Vein endothelial cell (primary cell): ENCODE measurements around the gene CYBA. TPM values are rescaled to one million over a fixed set of nuclear protein-coding genes. Genes with fewer than 3 reads are reported as not detected.

ENCODE experiments used
- total RNA-seq: library from RNA; depleted of rRNA; stranded (reverse); fragments of >200 nt; gene quantifications from 2 replicates; pipeline ENCODE4 v1.2.3, GENCODE V29; 2012

CYBA gene
- total RNA-seq, result 124 and 270 TPM in 2 replicates

DNA sequence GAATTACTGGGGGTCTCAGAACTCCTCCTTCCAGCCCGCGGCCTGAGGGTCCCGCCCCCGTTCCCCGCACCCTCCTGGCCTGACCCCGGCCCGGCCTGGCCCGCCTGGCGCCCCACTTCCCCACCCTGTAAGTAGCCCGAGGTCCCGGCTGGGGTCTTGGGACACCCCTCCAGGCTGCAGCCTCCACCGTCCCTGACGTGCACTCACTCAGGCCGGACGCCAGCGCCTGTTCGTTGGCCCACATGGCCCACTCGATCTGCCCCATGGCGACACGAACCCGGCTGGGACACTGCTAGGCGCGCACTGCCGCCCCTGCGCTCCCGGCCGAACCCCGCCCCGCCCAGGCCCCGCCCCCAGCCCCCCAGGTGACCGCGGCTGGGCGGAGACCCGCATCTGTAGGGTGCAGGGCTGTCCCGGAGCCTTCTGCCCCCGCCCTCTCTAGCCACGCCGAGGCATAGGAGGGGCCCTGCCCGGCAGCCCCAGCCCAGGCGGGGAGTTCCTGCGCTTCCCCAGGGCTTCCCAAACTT, at the start of gene CYBA:
CYBA (minus strand) TSS at position 305 of the 527 bp plus-strand sequence; CDS start at position 265, 40 bp downstream.

DNA sequence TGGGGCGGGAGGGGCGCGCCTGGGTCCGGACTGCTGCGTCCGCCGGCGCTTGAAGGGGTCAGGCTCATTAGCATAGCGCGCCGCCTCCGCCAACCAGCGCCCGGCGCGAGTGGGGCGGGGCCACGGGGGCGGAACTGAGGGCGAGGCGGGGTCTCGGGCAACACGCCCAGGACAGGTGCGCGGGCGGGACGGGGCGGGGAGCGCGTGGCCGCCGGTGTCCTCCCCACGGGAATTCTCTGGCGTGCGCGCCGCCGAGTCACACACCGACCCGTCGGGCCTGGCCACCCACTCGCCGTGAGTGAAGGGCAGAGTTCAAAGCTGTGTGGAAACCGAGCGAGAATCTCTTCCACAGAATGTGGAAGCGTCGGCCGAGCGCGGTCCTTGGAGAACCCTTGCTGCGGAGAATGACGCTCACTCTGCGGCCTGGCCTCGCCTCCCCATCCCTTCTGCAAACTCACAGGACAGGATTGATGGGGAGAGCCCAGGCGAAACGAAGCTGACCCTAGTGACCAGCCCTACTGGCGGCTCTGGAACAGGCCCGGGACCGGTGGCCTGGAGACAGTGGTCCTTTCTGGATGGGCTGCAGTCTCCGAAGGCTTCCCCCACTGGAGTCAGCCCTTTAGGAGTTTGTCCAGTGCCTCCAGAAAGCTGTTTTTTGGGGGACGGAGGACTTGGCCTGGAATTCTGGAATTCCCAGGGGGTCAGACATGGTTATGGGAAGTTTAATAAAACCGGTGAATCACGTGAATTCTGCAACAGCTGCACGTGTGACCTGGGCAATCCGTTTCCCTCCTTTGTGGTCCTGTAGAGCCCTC, 35.8 kb upstream of the CYBA start, which contains the start of gene SNAI3:
SNAI3 (minus strand) TSS at position 69 of the 815 bp plus-strand sequence. CDS start 101 bp downstream, outside the sequence.

DNA sequence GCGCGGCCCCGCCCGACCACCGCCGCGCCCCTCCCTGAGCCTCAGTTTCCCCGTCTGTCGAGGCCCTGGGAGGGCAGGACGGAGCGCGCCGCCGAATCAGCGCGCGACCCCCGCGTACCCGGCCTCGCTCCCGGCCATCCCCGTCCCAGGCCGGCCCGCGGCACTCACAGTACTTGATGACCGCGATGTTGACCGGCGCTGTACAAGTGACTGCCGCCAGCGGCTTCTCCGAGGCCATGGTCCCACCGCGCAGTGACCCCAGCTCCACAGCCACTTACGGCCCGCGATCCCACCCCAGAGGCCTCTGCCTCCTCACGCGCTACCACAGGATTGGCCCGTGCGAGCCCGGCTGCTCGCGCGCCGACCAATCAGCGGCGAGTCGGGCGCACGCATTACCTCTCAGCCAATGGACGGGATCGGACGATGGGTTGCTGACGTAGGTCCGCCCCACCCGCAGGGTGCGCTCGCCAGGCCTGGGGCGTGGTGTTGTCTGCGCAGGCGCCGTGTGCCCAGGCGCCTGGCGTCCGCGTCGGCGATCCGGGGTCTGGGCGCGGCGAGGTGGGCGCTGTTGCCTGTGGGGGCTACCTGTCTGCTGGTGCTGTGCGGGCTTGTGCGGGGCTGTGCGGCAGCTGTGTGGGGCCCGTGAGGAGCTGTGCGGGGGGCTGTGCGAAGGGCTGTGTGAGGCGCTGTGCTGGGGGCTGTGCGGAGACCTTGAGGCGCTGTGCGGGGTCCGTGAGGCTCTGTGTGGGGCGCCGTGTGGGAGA, 12.2 kb upstream of the CYBA start, which contains the start of gene MVD:
MVD (minus strand) TSS at position 249 of the 764 bp plus-strand sequence; CDS start at position 238, 11 bp downstream.

DNA sequence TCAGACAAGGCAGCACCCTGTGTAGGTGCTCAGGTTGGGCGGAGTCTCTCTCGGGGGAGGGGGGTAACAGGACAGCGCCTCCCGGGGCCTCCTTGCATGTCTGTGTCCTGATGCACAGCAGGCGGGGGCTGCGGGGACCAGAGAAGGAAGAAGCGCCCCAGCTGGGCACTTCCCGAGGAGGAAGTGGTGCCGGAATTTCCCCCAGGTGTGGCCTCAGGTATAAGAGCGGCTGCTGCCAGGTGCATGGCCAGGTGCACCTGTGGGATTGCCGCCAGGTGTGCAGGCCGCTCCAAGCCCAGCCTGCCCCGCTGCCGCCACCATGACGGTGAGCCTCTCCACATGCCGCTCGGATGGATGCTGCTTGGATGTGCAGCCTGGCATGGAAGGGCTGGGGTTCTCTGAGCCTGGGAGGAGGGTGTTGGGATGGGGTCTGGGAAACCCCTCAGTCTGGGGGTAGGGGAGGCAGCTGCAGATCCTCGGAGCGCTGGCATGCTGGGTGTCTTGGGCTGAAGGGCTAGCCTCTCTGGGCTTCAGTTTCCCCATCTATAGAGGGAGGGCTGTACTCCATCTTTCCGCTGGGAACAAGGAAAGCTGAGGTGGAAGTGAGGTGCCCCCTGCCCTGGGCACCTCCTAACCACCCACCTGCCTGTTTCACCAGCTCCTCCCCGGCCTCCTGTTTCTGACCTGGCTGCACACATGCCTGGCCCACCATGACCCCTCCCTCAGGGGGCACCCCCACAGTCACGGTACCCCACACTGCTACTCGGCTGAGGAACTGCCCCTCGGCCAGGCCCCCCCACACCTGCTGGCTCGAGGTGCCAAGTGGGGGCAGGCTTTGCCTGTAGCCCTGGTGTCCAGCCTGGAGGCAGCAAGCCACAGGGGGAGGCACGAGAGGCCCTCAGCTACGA, 12.3 kb downstream of the CYBA start, which contains the start of gene IL17C:
IL17C (plus strand) TSS at position 250 of the 908 bp plus-strand sequence; CDS start at position 320, 70 bp downstream.

Other genes starting within 250 kb of the CYBA start
- 2.2 and 3.3 TPM in 2 replicates for gene ZFPM1, start 197.8 kb downstream of the CYBA start, total RNA-seq
- 15.7 and 16.3 TPM in 2 replicates for gene ZC3H18, start 80.7 kb downstream of the CYBA start, total RNA-seq
- gene IL17C, start 12.5 kb downstream of the CYBA start, total RNA-seq, result 0.10 and 0.33 TPM in 2 replicates
- 36.3 and 50.8 TPM in 2 replicates for gene MVD, start 12.0 kb upstream of the CYBA start, total RNA-seq
- 0.19 and 0.33 TPM in 2 replicates for gene SNAI3, start 35.5 kb upstream of the CYBA start, total RNA-seq
- gene RNF166, start 55.4 kb upstream of the CYBA start, total RNA-seq, result 18.0 and 27.8 TPM in 2 replicates
- 26.7 and 36.6 TPM in 2 replicates for gene CTU2, start 55.5 kb upstream of the CYBA start, total RNA-seq
- 239 and 332 TPM in 2 replicates for gene PIEZO1, start 134.2 kb upstream of the CYBA start, total RNA-seq
- 12.1 and 14.7 TPM in 2 replicates for gene CDT1, start 152.7 kb upstream of the CYBA start, total RNA-seq
- gene APRT, start 160.9 kb upstream of the CYBA start, total RNA-seq, result 96.6 and 121 TPM in 2 replicates
- gene GALNS, start 205.9 kb upstream of the CYBA start, total RNA-seq, result 19.9 and 30.8 TPM in 2 replicates
- gene TRAPPC2L, start 206.1 kb upstream of the CYBA start, total RNA-seq, result 47.6 and 54.9 TPM in 2 replicates
- gene PABPN1L, start 215.6 kb upstream of the CYBA start, total RNA-seq, result not detected in 2 replicates